ENCODE results near the gene HDAC4.

Gene HDAC4

DNA sequence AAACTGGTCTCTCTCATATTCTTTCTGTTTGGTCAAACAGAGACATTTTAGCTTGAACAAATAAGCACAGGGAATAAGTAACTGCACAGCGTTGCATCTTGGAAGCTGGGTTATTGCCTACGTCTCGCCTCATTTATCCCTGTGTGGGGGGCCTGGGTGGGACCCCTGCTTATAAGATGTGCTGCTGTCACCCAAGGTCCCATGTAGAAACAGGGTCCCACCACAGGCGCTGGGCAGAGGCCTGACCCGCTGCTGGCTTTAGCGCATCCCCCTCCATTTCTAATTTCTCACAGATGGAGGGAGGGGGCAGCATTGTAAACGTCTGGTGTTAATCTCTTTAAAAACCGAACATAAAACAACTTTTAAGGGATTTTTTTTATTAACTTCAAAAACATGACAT, 207.8 kb downstream of the HDAC4 start:
- no peaks in the 10 kb centered on the region for H3K9me2 ChIP-seq (replicated peaks; ENCODE audit: low read depth, low read length)
- no peak overlapping the region for H2AFZ ChIP-seq (ENCODE audit: low read length)
- no peaks in the 10 kb centered on the region for H3K27me3 ChIP-seq (ENCODE audit: insufficient read depth, low read length, poor library complexity, severe bottlenecking)
- TF ChIP-seq, protein P1, sequence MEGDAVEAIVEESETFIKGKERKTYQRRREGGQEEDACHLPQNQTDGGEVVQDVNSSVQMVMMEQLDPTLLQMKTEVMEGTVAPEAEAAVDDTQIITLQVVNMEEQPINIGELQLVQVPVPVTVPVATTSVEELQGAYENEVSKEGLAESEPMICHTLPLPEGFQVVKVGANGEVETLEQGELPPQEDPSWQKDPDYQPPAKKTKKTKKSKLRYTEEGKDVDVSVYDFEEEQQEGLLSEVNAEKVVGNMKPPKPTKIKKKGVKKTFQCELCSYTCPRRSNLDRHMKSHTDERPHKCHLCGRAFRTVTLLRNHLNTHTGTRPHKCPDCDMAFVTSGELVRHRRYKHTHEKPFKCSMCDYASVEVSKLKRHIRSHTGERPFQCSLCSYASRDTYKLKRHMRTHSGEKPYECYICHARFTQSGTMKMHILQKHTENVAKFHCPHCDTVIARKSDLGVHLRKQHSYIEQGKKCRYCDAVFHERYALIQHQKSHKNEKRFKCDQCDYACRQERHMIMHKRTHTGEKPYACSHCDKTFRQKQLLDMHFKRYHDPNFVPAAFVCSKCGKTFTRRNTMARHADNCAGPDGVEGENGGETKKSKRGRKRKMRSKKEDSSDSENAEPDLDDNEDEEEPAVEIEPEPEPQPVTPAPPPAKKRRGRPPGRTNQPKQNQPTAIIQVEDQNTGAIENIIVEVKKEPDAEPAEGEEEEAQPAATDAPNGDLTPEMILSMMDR (conservative IDR thresholded peaks at IDR 0.05; ENCODE audit: low read length): no peak
- no peak for TF ChIP-seq EZH2phosphoT487 (IDR thresholded peaks at IDR 0.05; ENCODE audit: borderline replicate concordance)
- H3K79me2 ChIP-seq (ENCODE audit: insufficient read depth, low read length): no peaks in the 10 kb centered on the region
- H3K9me3 ChIP-seq (ENCODE audit: insufficient read depth, low read depth, low read length): peaks cover 6% of the 10 kb centered on the region; the same call in 1 of the 2 replicates
- no peaks in the 10 kb centered on the region for H3F3A ChIP-seq (ENCODE audit: low read depth)
- H3K9ac ChIP-seq (ENCODE audit: low read depth, low read length, poor library complexity, severe bottlenecking): no peak overlapping the region
- H3K4me1 ChIP-seq (ENCODE audit: insufficient read depth, low read length, poor library complexity, severe bottlenecking): no peaks in the 10 kb centered on the region
- H3K4me2 ChIP-seq (ENCODE audit: low read depth, low read length, poor library complexity, severe bottlenecking): no peak overlapping the region
- no peaks in the 10 kb centered on the region for H4K20me1 ChIP-seq (ENCODE audit: insufficient read depth, low read length, poor library complexity, severe bottlenecking)
- no peak overlapping the region for H3K4me3 ChIP-seq (ENCODE audit: low read length, poor library complexity, severe bottlenecking)
- H3K36me3 ChIP-seq (ENCODE audit: insufficient read depth, low read length): peaks cover 24% of the 10 kb centered on the region; the same call in 1 of the 2 replicates

DNA sequence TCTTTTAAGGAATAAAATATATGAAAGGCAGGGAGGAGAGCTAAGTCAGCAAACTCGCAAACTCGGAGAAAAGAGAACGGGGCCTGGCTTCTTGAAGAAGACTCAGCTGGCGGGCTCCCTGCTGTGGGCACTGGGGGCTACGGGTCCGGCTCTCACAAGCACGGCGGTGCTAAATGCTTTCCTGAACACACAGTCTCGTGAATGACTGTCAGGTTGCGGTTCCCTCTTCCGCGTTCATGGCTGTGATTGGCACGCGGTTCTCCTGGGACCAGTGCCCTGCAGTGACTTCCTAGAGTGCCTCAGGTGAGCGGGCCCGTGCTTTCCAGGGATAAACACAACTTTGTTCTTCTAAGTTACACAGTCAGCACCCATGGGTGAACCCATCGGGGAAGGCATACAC, 208.4 kb downstream of the HDAC4 start:
- no peak for TF ChIP-seq EZH2phosphoT487 (IDR thresholded peaks at IDR 0.05; ENCODE audit: borderline replicate concordance)
- TF ChIP-seq, protein P1 (conservative IDR thresholded peaks at IDR 0.05; ENCODE audit: low read length): no peak
- no peak overlapping the region for H3K9ac ChIP-seq (ENCODE audit: low read depth, low read length, poor library complexity, severe bottlenecking)

DNA sequence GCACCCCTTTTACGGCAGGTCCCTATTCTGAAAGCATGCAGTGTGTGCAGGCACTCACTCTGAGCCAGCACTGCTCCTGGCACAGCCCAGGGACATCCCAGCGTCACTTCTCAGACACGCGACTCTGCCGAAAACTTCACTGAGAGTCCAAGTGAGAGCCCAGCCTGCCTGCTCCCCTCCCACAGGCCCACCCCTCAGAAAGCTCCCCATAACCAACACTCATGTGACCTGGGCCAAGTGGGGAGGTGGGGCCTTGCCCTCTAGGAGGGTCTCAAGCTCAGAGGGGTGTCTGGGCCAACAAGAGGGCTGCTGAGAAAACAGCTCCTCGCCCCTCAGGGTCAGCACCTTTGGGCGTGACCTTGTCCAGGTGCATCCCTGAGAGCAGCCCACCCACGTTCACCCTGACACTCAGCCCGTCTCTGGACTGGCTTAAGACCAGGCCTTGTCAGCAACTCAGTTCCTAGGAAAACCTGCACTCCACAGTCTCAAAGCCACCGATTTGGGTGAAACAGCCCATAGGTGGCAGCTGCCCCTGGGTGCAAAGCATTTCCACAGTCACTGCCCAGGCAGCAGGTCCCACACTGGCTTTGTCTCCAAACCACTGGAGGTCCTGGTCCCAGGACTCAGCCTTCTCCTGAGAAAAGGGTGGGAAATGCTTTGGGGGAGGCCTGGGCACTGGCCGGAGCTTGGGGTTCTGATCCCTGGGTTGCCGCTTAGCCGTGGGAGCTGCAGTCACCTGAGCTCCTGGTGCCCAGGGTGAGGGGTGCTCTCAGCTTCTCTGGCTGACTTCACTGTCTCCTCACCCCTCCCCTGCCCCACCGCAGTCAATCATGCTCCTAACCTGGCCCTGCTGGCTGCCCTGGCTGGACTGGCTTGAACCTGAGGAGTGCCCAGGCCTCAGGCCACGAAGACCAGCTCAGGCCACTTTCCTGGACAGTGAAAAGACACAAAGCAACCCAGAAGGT, 209.6 kb downstream of the HDAC4 start:
- TF ChIP-seq EZH2phosphoT487 (IDR thresholded peaks at IDR 0.05; ENCODE audit: borderline replicate concordance): no peak
- TF ChIP-seq, protein P1 (conservative IDR thresholded peaks at IDR 0.05; ENCODE audit: low read length): no peak
- Histone ChIP-seq H4K20me1 (ENCODE audit: insufficient read depth, low read length, poor library complexity, severe bottlenecking) (no peaks in the 10 kb centered on the region), H3K4me2 (ENCODE audit: low read depth, low read length, poor library complexity, severe bottlenecking) (no peak overlapping the region), H3K36me3 (ENCODE audit: insufficient read depth, low read length) (peaks cover 40% of the 10 kb centered on the region; the same call in 1 of the 2 replicates), H3K9ac (ENCODE audit: low read depth, low read length, poor library complexity, severe bottlenecking) (no peak overlapping the region), H3K9me3 (ENCODE audit: insufficient read depth, low read depth, low read length) (peaks cover 6% of the 10 kb centered on the region; the same call in 1 of the 2 replicates), H3K4me3 (ENCODE audit: low read length, poor library complexity, severe bottlenecking) (no peak overlapping the region), H2AFZ (ENCODE audit: low read length) (no peak overlapping the region), H3K79me2 (ENCODE audit: insufficient read depth, low read length) (no peaks in the 10 kb centered on the region), H3F3A (ENCODE audit: low read depth) (no peaks in the 10 kb centered on the region), H3K4me1 (ENCODE audit: insufficient read depth, low read length, poor library complexity, severe bottlenecking) (no peaks in the 10 kb centered on the region), H3K9me2 (replicated peaks; ENCODE audit: low read depth, low read length) (no peaks in the 10 kb centered on the region), H3K27me3 (ENCODE audit: insufficient read depth, low read length, poor library complexity, severe bottlenecking) (no peaks in the 10 kb centered on the region)

More for the DNA sequence above, 208.4 kb downstream of the HDAC4 start:
- no peak overlapping the region for H3K4me3 ChIP-seq (ENCODE audit: low read length, poor library complexity, severe bottlenecking)
- H3K27me3 ChIP-seq (ENCODE audit: insufficient read depth, low read length, poor library complexity, severe bottlenecking): no peaks in the 10 kb centered on the region
- H3K4me1 ChIP-seq (ENCODE audit: insufficient read depth, low read length, poor library complexity, severe bottlenecking): no peaks in the 10 kb centered on the region
- no peak overlapping the region for H2AFZ ChIP-seq (ENCODE audit: low read length)
- no peaks in the 10 kb centered on the region for H3F3A ChIP-seq (ENCODE audit: low read depth)
- H3K79me2 ChIP-seq (ENCODE audit: insufficient read depth, low read length): no peaks in the 10 kb centered on the region
- no peaks in the 10 kb centered on the region for H3K9me2 ChIP-seq (replicated peaks; ENCODE audit: low read depth, low read length)
- peaks cover 29% of the 10 kb centered on the region; the same call in 1 of the 2 replicates for H3K36me3 ChIP-seq (ENCODE audit: insufficient read depth, low read length)
- H3K9me3 ChIP-seq (ENCODE audit: insufficient read depth, low read depth, low read length): peaks cover 6% of the 10 kb centered on the region; the same call in 1 of the 2 replicates
- H3K4me2 ChIP-seq (ENCODE audit: low read depth, low read length, poor library complexity, severe bottlenecking): no peak overlapping the region
- no peaks in the 10 kb centered on the region for H4K20me1 ChIP-seq (ENCODE audit: insufficient read depth, low read length, poor library complexity, severe bottlenecking)

Data from Loucy (cell line).